ENCODE results near the gene FREY1.
A peak's percentile ranks its signal among the peaks of the same experiment; 100 is the strongest.

The FREY1 gene

GRCh38 chr11:45899086-45899447 lies 8.0 kb downstream of the FREY1 start:
- Histone ChIP-seq H3K9ac (ENCODE audit: low read length) (no peak overlapping the region), H3K4me1 (ENCODE audit: insufficient read depth, low read length) (peaks cover 19% of the 10 kb centered on the region), H3K4me3 (ENCODE audit: low read depth in 1 of 2, low read length in 2 of 2) (peak overlapping the region in 1 of 2 donors; percentile 47), H3K36me3 (ENCODE audit: insufficient read depth, low read length) (no peaks in the 10 kb centered on the region), H3K9me3 (ENCODE audit: low read length) (no peaks in the 10 kb centered on the region), H3K27me3 (ENCODE audit: control insufficient read depth in 1 of 2, insufficient read depth in 2 of 2, low read length in 2 of 2) (peaks cover 5 to 17% of the 10 kb centered on the region in 2 donors), H3K27ac (ENCODE audit: low read depth, low read length) (no peak overlapping the region)

- Histone ChIP-seq H3K36me3 (ENCODE audit: insufficient read depth, low read length) (no peaks in the 10 kb centered on the region), H3K27me3 (ENCODE audit: control insufficient read depth in 1 of 2, insufficient read depth in 2 of 2, low read length in 2 of 2) (peaks cover 5 to 17% of the 10 kb centered on the region in 2 donors), H3K4me1 (ENCODE audit: insufficient read depth, low read length) (peaks cover 19% of the 10 kb centered on the region), H3K27ac (ENCODE audit: low read depth, low read length) (no peak overlapping the region), H3K4me3 (ENCODE audit: low read depth in 1 of 2, low read length in 2 of 2) (no peak overlapping the region), H3K9me3 (ENCODE audit: low read length) (no peaks in the 10 kb centered on the region), H3K9ac (ENCODE audit: low read length) (no peak overlapping the region)
Measured at GRCh38 chr11:45897556-45897955, 9.5 kb downstream of the FREY1 start.

- Histone ChIP-seq H3K9ac (ENCODE audit: low read length) (no peak overlapping the region), H3K4me1 (ENCODE audit: insufficient read depth, low read length) (peaks cover 18% of the 10 kb centered on the region), H3K4me3 (ENCODE audit: low read depth in 1 of 2, low read length in 2 of 2) (no peak overlapping the region), H3K36me3 (ENCODE audit: insufficient read depth, low read length) (no peaks in the 10 kb centered on the region), H3K27ac (ENCODE audit: low read depth, low read length) (no peak overlapping the region), H3K9me3 (ENCODE audit: low read length) (no peaks in the 10 kb centered on the region), H3K27me3 (ENCODE audit: control insufficient read depth in 1 of 2, insufficient read depth in 2 of 2, low read length in 2 of 2) (peaks cover 5 to 17% of the 10 kb centered on the region in 2 donors)
Measured at GRCh38 chr11:45896422-45896984, 10.6 kb downstream of the FREY1 start.

- peaks cover 5 to 17% of the 10 kb centered on the region in 2 donors for H3K27me3 ChIP-seq (ENCODE audit: control insufficient read depth in 1 of 2, insufficient read depth in 2 of 2, low read length in 2 of 2)
- no peak overlapping the region for H3K27ac ChIP-seq (ENCODE audit: low read depth, low read length)
- H3K4me3 ChIP-seq (ENCODE audit: low read depth in 1 of 2, low read length in 2 of 2) = no peak overlapping the region
- no peaks in the 10 kb centered on the region for H3K36me3 ChIP-seq (ENCODE audit: insufficient read depth, low read length)
- no peak overlapping the region for H3K9ac ChIP-seq (ENCODE audit: low read length)
- H3K9me3 ChIP-seq (ENCODE audit: low read length) = no peaks in the 10 kb centered on the region
- peaks cover 10% of the 10 kb centered on the region for H3K4me1 ChIP-seq (ENCODE audit: insufficient read depth, low read length)
Measured at GRCh38 chr11:45895553-45896259, 11.4 kb downstream of the FREY1 start.

GRCh38 chr11:45894555-45895247 lies 12.4 kb downstream of the FREY1 start:
- H3K27me3 ChIP-seq (ENCODE audit: control insufficient read depth in 1 of 2, insufficient read depth in 2 of 2, low read length in 2 of 2) = peaks cover 5 to 17% of the 10 kb centered on the region in 2 donors
- no peak overlapping the region for H3K9ac ChIP-seq (ENCODE audit: low read length)
- H3K36me3 ChIP-seq (ENCODE audit: insufficient read depth, low read length) = no peaks in the 10 kb centered on the region
- peaks cover 6% of the 10 kb centered on the region for H3K4me1 ChIP-seq (ENCODE audit: insufficient read depth, low read length)
- no peaks in the 10 kb centered on the region for H3K9me3 ChIP-seq (ENCODE audit: low read length)
- H3K4me3 ChIP-seq (ENCODE audit: low read depth in 1 of 2, low read length in 2 of 2) = no peak overlapping the region
- no peak overlapping the region for H3K27ac ChIP-seq (ENCODE audit: low read depth, low read length)

- Histone ChIP-seq H3K36me3 (ENCODE audit: insufficient read depth, low read length) (no peaks in the 10 kb centered on the region), H3K4me1 (ENCODE audit: insufficient read depth, low read length) (no peaks in the 10 kb centered on the region), H3K27ac (ENCODE audit: low read depth, low read length) (no peak overlapping the region), H3K4me3 (ENCODE audit: low read depth in 1 of 2, low read length in 2 of 2) (no peak overlapping the region), H3K9me3 (ENCODE audit: low read length) (no peaks in the 10 kb centered on the region), H3K27me3 (ENCODE audit: control insufficient read depth in 1 of 2, insufficient read depth in 2 of 2, low read length in 2 of 2) (peaks cover 5 to 17% of the 10 kb centered on the region in 2 donors), H3K9ac (ENCODE audit: low read length) (no peak overlapping the region)
Measured at GRCh38 chr11:45892856-45893255, 14.2 kb downstream of the FREY1 start.

- Histone ChIP-seq H3K9ac (ENCODE audit: low read length) (no peak overlapping the region), H3K4me3 (ENCODE audit: low read depth in 1 of 2, low read length in 2 of 2) (no peak overlapping the region), H3K4me1 (ENCODE audit: insufficient read depth, low read length) (no peaks in the 10 kb centered on the region), H3K9me3 (ENCODE audit: low read length) (no peaks in the 10 kb centered on the region), H3K36me3 (ENCODE audit: insufficient read depth, low read length) (no peaks in the 10 kb centered on the region), H3K27ac (ENCODE audit: low read depth, low read length) (no peak overlapping the region), H3K27me3 (ENCODE audit: control insufficient read depth in 1 of 2, insufficient read depth in 2 of 2, low read length in 2 of 2) (peaks cover 5 to 10% of the 10 kb centered on the region in 2 donors)
Measured at GRCh38 chr11:45890886-45891550, 16.1 kb downstream of the FREY1 start.

- H3K4me1 ChIP-seq (ENCODE audit: insufficient read depth, low read length) = no peaks in the 10 kb centered on the region
- peaks cover 5 to 6% of the 10 kb centered on the region in 2 donors for H3K27me3 ChIP-seq (ENCODE audit: control insufficient read depth in 1 of 2, insufficient read depth in 2 of 2, low read length in 2 of 2)
- no peak overlapping the region for H3K9ac ChIP-seq (ENCODE audit: low read length)
- H3K4me3 ChIP-seq (ENCODE audit: low read depth in 1 of 2, low read length in 2 of 2) = no peak overlapping the region
- no peaks in the 10 kb centered on the region for H3K9me3 ChIP-seq (ENCODE audit: low read length)
- no peaks in the 10 kb centered on the region for H3K36me3 ChIP-seq (ENCODE audit: insufficient read depth, low read length)
- H3K27ac ChIP-seq (ENCODE audit: low read depth, low read length) = no peak overlapping the region
Measured at GRCh38 chr11:45889966-45890365, 17.1 kb downstream of the FREY1 start.

GRCh38 chr11:45889555-45889954 lies 17.5 kb downstream of the FREY1 start:
- no peaks in the 10 kb centered on the region for H3K36me3 ChIP-seq (ENCODE audit: insufficient read depth, low read length)
- H3K9me3 ChIP-seq (ENCODE audit: low read length) = no peaks in the 10 kb centered on the region
- H3K27me3 ChIP-seq (ENCODE audit: control insufficient read depth in 1 of 2, insufficient read depth in 2 of 2, low read length in 2 of 2) = peaks cover 1 to 2% of the 10 kb centered on the region in 2 donors
- no peak overlapping the region for H3K27ac ChIP-seq (ENCODE audit: low read depth, low read length)
- no peak overlapping the region for H3K9ac ChIP-seq (ENCODE audit: low read length)
- H3K4me1 ChIP-seq (ENCODE audit: insufficient read depth, low read length) = no peaks in the 10 kb centered on the region
- no peak overlapping the region for H3K4me3 ChIP-seq (ENCODE audit: low read depth in 1 of 2, low read length in 2 of 2)

GRCh38 chr11:45887587-45887986 lies 19.5 kb downstream of the FREY1 start:
- Histone ChIP-seq H3K9me3 (ENCODE audit: low read length) (no peaks in the 10 kb centered on the region), H3K4me1 (ENCODE audit: insufficient read depth, low read length) (no peaks in the 10 kb centered on the region), H3K9ac (ENCODE audit: low read length) (no peak overlapping the region), H3K27ac (ENCODE audit: low read depth, low read length) (no peak overlapping the region), H3K27me3 (ENCODE audit: control insufficient read depth in 1 of 2, insufficient read depth in 2 of 2, low read length in 2 of 2) (no peaks in the 10 kb centered on the region), H3K36me3 (ENCODE audit: insufficient read depth, low read length) (peaks cover 3% of the 10 kb centered on the region), H3K4me3 (ENCODE audit: low read depth in 1 of 2, low read length in 2 of 2) (no peak overlapping the region)

- H3K36me3 ChIP-seq (ENCODE audit: insufficient read depth, low read length) = peaks cover 9% of the 10 kb centered on the region
- no peak overlapping the region for H3K4me3 ChIP-seq (ENCODE audit: low read depth in 1 of 2, low read length in 2 of 2)
- no peaks in the 10 kb centered on the region for H3K9me3 ChIP-seq (ENCODE audit: low read length)
- H3K9ac ChIP-seq (ENCODE audit: low read length) = no peak overlapping the region
- H3K27ac ChIP-seq (ENCODE audit: low read depth, low read length) = no peak overlapping the region
- H3K4me1 ChIP-seq (ENCODE audit: insufficient read depth, low read length) = peaks cover under 1% of the 10 kb centered on the region
- no peaks in the 10 kb centered on the region for H3K27me3 ChIP-seq (ENCODE audit: control insufficient read depth in 1 of 2, insufficient read depth in 2 of 2, low read length in 2 of 2)
Measured at GRCh38 chr11:45886816-45887520, 20.1 kb downstream of the FREY1 start.
